Neural cell (in vitro differentiated cells): ENCODE results near the gene DNAJC15. TPM values are rescaled to one million over a fixed set of nuclear protein-coding genes. Genes with fewer than 3 reads are reported as not detected.

Experiments
- H2AFZ ChIP-seq: fragments of 200-600, 300-800 bp; sonication (generic), shearing (Covaris generic); 2 replicates; pipeline ENCODE4 v1.6.0; 2014; ENCODE audit warnings: low read depth, mild to moderate bottlenecking, antibody characterized with exemption, low read length, moderate library complexity
- H3F3A ChIP-seq: fragments of 200-600 bp; shearing (Covaris generic); 2 replicates; pipeline ENCODE4 v1.6.1; 2016; ENCODE audit warnings: mild to moderate bottlenecking, moderate library complexity, mixed read lengths, antibody characterized with exemption, low read length; ENCODE audit not compliant: insufficient read depth, poor library complexity, severe bottlenecking
- H3K27ac ChIP-seq: fragments of 200-600, 300-800 bp; sonication (generic), shearing (Covaris generic); 2 replicates; pipeline ENCODE4 v1.5.1; 2014; ENCODE audit warnings: mild to moderate bottlenecking, low read length, moderate library complexity
- H3K27me3 ChIP-seq: fragments of 300-800, 200-600 bp; sonication (generic), shearing (Covaris generic); 2 replicates; pipeline ENCODE4 v1.6.0; 2014; ENCODE audit warnings: mild to moderate bottlenecking, low read depth, low read length, moderate library complexity; ENCODE audit not compliant: insufficient read depth
- H3K36me3 ChIP-seq: fragments of 300-800, 200-600 bp; sonication (generic), shearing (Covaris generic); 2 replicates; pipeline ENCODE4 v1.5.1; 2014; ENCODE audit warnings: mild to moderate bottlenecking, antibody characterized with exemption, low read length, moderate library complexity; ENCODE audit not compliant: insufficient read depth
- H3K4me2 ChIP-seq: fragments of 300-800, 200-600 bp; sonication (generic), shearing (Covaris generic); 2 replicates; pipeline ENCODE4 v1.6.0; 2014; ENCODE audit warnings: mild to moderate bottlenecking, low read length
- H3K4me3 ChIP-seq: fragments of 300-800, 200-600 bp; sonication (generic), shearing (Covaris generic); 2 replicates; pipeline ENCODE4 v1.5.1; 2014; ENCODE audit warnings: mild to moderate bottlenecking, low read length, moderate library complexity
- H3K79me2 ChIP-seq: fragments of 200-600 bp; shearing (Covaris generic); replicated peaks from 2 replicates; pipeline ENCODE4 v1.6.0; 2014; ENCODE audit warnings: mild to moderate bottlenecking, low read length, moderate library complexity; ENCODE audit not compliant: insufficient read depth
- H3K9ac ChIP-seq: fragments of 300-800, 200-600 bp; sonication (generic), shearing (Covaris generic); 2 replicates; pipeline ENCODE4 v1.6.1; 2016; ENCODE audit warnings: mild to moderate bottlenecking, low read length, mixed read lengths
- H3K9me2 ChIP-seq: fragments of 200-600 bp; shearing (Covaris generic); 2 replicates; pipeline ENCODE4 v1.6.1; 2016; ENCODE audit warnings: mild to moderate bottlenecking, low read length, mixed read lengths; ENCODE audit not compliant: insufficient read depth
- H3K9me3 ChIP-seq: fragments of 200-600, 300-800 bp; sonication (generic), shearing (Covaris generic); 2 replicates; pipeline ENCODE4 v1.6.1; 2016; ENCODE audit warnings: mild to moderate bottlenecking, mixed run types, low read length, moderate library complexity, mixed read lengths
- H4K20me1 ChIP-seq: fragments of 200-600 bp; shearing (Covaris generic); 2 replicates; pipeline ENCODE4 v1.6.1; 2016; ENCODE audit warnings: mild to moderate bottlenecking, mixed run types; ENCODE audit not compliant: insufficient read depth
- EP300 ChIP-seq: fragments of 450-650 bp; conservative IDR thresholded peaks from 2 replicates; pipeline ENCODE4 v1.6.1; 2014; ENCODE audit warnings: antibody characterized with exemption, mild to moderate bottlenecking, moderate library complexity; ENCODE audit not compliant: poor library complexity, severe bottlenecking
- EZH2 ChIP-seq: fragments of 200-600, 300-800 bp; shearing (Covaris generic), sonication (generic); IDR thresholded peaks from 2 replicates; pipeline ENCODE4 v1.6.1; 2014; ENCODE audit warnings: antibody characterized with exemption, low read length, borderline replicate concordance, mild to moderate bottlenecking; ENCODE audit not compliant: insufficient read depth, poor library complexity, severe bottlenecking
- MXI1 ChIP-seq: fragments of 450-650 bp; conservative IDR thresholded peaks from 2 replicates; pipeline ENCODE4 v1.6.1; 2014; ENCODE audit warnings: antibody characterized with exemption, mild to moderate bottlenecking; ENCODE audit not compliant: poor library complexity, severe bottlenecking
- POLR2AphosphoS5 ChIP-seq: IDR thresholded peaks from 2 replicates; pipeline ENCODE4 v1.6.1; 2012
- RAD21 ChIP-seq: fragments of 450-650 bp; conservative IDR thresholded peaks from 2 replicates; pipeline ENCODE4 v1.6.1; 2014; ENCODE audit warnings: antibody characterized with exemption, mild to moderate bottlenecking, moderate library complexity
- SMC3 ChIP-seq: fragments of 450-650 bp; conservative IDR thresholded peaks from 2 replicates; pipeline ENCODE4 v1.6.1; 2014; ENCODE audit warnings: antibody characterized with exemption, mild to moderate bottlenecking, moderate library complexity; ENCODE audit not compliant: poor library complexity
- TAF1 ChIP-seq: IDR thresholded peaks from 2 replicates; pipeline ENCODE4 v1.6.1; 2012; ENCODE audit warnings: low read depth
- polyA plus RNA-seq: library from polyadenylated mRNA; depleted of rRNA; stranded (reverse); fragments of >200 nt; gene quantifications from 2 replicates; pipeline ENCODE4 v1.2.3, GENCODE V29; 2014
- TF ChIP-seq, protein P1 (sequence below): fragments of 450-650 bp; IDR thresholded peaks from 2 replicates; pipeline ENCODE4 v1.5.1; 2014; ENCODE audit warnings: antibody characterized with exemption, mild to moderate bottlenecking, moderate library complexity; ENCODE audit not compliant: poor library complexity, severe bottlenecking
- TF ChIP-seq, protein P2 (sequence below): IDR thresholded peaks from 2 replicates; pipeline ENCODE4 v1.6.1; 2012; ENCODE audit warnings: borderline replicate concordance

DNAJC15 gene
- polyA plus RNA-seq, 1 donor from 2014 or later = 0.84 TPM

DNA sequence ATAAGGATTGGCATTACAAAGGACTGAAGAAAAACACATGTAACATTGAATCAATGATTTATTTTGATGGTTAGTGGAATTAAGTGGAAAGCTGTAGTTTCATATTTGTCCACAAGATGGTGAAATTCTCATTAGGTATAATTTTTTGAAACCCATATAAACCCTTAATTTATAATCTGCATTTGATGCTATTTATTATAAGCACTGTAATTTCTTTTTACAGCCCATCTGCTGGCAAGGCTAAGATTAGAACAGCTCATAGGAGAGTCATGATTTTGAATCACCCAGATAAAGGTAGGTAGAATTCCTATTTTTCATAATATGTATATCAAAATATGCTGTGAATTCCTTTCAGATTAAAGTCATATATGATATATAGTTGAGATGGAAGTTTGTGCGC, 62.2 kb downstream of the DNAJC15 start:
- no peak overlapping the region for H3K9ac ChIP-seq
- H4K20me1 ChIP-seq = no peaks in the 10 kb centered on the region
- no peaks in the 10 kb centered on the region for H3F3A ChIP-seq
- H3K27ac ChIP-seq = no peak overlapping the region
- H3K4me2 ChIP-seq = no peak overlapping the region
- H3K9me2 ChIP-seq = no peaks in the 10 kb centered on the region
- no peak overlapping the region for H3K4me3 ChIP-seq
- H3K79me2 ChIP-seq = no peaks in the 10 kb centered on the region
- no peak overlapping the region for H2AFZ ChIP-seq
- peak; percentile 90 for TF ChIP-seq RAD21
- no peak for TF ChIP-seq MXI1
- TF ChIP-seq, protein P1, sequence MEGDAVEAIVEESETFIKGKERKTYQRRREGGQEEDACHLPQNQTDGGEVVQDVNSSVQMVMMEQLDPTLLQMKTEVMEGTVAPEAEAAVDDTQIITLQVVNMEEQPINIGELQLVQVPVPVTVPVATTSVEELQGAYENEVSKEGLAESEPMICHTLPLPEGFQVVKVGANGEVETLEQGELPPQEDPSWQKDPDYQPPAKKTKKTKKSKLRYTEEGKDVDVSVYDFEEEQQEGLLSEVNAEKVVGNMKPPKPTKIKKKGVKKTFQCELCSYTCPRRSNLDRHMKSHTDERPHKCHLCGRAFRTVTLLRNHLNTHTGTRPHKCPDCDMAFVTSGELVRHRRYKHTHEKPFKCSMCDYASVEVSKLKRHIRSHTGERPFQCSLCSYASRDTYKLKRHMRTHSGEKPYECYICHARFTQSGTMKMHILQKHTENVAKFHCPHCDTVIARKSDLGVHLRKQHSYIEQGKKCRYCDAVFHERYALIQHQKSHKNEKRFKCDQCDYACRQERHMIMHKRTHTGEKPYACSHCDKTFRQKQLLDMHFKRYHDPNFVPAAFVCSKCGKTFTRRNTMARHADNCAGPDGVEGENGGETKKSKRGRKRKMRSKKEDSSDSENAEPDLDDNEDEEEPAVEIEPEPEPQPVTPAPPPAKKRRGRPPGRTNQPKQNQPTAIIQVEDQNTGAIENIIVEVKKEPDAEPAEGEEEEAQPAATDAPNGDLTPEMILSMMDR = peak; percentile 81
- peak; percentile 92 for TF ChIP-seq SMC3
- no peak for TF ChIP-seq EP300
- TF ChIP-seq EZH2 = no peak
- TF ChIP-seq, protein P2, sequence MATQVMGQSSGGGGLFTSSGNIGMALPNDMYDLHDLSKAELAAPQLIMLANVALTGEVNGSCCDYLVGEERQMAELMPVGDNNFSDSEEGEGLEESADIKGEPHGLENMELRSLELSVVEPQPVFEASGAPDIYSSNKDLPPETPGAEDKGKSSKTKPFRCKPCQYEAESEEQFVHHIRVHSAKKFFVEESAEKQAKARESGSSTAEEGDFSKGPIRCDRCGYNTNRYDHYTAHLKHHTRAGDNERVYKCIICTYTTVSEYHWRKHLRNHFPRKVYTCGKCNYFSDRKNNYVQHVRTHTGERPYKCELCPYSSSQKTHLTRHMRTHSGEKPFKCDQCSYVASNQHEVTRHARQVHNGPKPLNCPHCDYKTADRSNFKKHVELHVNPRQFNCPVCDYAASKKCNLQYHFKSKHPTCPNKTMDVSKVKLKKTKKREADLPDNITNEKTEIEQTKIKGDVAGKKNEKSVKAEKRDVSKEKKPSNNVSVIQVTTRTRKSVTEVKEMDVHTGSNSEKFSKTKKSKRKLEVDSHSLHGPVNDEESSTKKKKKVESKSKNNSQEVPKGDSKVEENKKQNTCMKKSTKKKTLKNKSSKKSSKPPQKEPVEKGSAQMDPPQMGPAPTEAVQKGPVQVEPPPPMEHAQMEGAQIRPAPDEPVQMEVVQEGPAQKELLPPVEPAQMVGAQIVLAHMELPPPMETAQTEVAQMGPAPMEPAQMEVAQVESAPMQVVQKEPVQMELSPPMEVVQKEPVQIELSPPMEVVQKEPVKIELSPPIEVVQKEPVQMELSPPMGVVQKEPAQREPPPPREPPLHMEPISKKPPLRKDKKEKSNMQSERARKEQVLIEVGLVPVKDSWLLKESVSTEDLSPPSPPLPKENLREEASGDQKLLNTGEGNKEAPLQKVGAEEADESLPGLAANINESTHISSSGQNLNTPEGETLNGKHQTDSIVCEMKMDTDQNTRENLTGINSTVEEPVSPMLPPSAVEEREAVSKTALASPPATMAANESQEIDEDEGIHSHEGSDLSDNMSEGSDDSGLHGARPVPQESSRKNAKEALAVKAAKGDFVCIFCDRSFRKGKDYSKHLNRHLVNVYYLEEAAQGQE = no peak
- TF ChIP-seq TAF1 = no peak
- no peaks in the 10 kb centered on the region for H3K36me3 ChIP-seq
- no peaks in the 10 kb centered on the region for H3K9me3 ChIP-seq
- no peaks in the 10 kb centered on the region for H3K27me3 ChIP-seq

DNA sequence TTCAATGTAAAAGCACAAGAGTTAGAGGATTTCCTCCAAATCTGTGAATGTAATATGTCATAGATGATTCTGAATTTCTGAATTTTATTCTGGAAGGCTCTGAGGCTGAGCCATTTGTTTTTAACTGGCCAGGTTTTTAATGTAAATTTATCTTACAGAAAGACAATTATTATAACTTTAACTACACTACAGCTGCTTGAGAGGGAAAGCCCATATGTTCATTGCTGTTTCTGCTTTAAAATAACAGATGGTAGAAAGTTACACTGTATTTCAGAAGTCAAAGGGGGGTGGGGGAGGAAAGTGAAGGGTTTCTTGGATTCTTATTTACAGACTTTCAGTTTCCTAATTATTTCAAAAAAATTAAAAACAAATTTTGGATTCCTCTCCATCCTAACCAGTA, 62.8 kb downstream of the DNAJC15 start:
- no peaks in the 10 kb centered on the region for H3K27me3 ChIP-seq
- H3K9me2 ChIP-seq = no peaks in the 10 kb centered on the region
- H3K4me3 ChIP-seq = no peak overlapping the region
- no peak overlapping the region for H3K4me2 ChIP-seq
- H4K20me1 ChIP-seq = no peaks in the 10 kb centered on the region
- H2AFZ ChIP-seq = no peak overlapping the region
- no peaks in the 10 kb centered on the region for H3K9me3 ChIP-seq
- TF ChIP-seq EP300 (no peak), RAD21 (no peak), TAF1 (no peak), POLR2AphosphoS5 (no peak), MXI1 (no peak), SMC3 (no peak), EZH2 (no peak)
- TF ChIP-seq, protein P2 = no peak
- TF ChIP-seq, protein P1 = no peak
- H3K27ac ChIP-seq = no peak overlapping the region
- no peaks in the 10 kb centered on the region for H3K36me3 ChIP-seq
- no peaks in the 10 kb centered on the region for H3K79me2 ChIP-seq
- no peak overlapping the region for H3K9ac ChIP-seq
- H3F3A ChIP-seq = no peaks in the 10 kb centered on the region
